Glutamatergic neuron (in vitro differentiated cells): ENCODE measurements around the gene ZNRF2. TPM values are rescaled to one million over a fixed set of nuclear protein-coding genes. Genes with fewer than 3 reads are reported as not detected.
A peak's percentile ranks its signal among the peaks of the same experiment; 100 is the strongest.

Experiments
- DNase-seq: peaks from one replicate; pipeline ENCODE4 v3.0.0; 2022
- H3K27ac Mint-ChIP-seq: one replicate; pipeline ENCODE4 v1.8.0; 2020; ENCODE audit warnings: mild to moderate bottlenecking, mixed read lengths, inconsistent platforms; ENCODE audit not compliant: unreplicated experiment
- H3K27me3 Mint-ChIP-seq: one replicate; pipeline ENCODE4 v1.8.0; 2020; ENCODE audit warnings: mild to moderate bottlenecking, moderate library complexity, mixed read lengths, inconsistent platforms; ENCODE audit not compliant: unreplicated experiment
- H3K36me3 Mint-ChIP-seq: one replicate; pipeline ENCODE4 v1.8.0; 2020; ENCODE audit warnings: mild to moderate bottlenecking, mixed read lengths, inconsistent platforms; ENCODE audit not compliant: unreplicated experiment
- H3K4me1 Mint-ChIP-seq: one replicate; pipeline ENCODE4 v1.8.0; 2020; ENCODE audit warnings: mild to moderate bottlenecking, low read depth, mixed read lengths, inconsistent platforms; ENCODE audit not compliant: unreplicated experiment
- H3K4me3 Mint-ChIP-seq: one replicate; pipeline ENCODE4 v1.8.0; 2020; ENCODE audit warnings: mild to moderate bottlenecking, mixed read lengths, inconsistent platforms; ENCODE audit not compliant: unreplicated experiment
- H3K9me3 Mint-ChIP-seq: one replicate; pipeline ENCODE4 v1.8.0; 2020; ENCODE audit warnings: mild to moderate bottlenecking, moderate library complexity, mixed read lengths, inconsistent platforms; ENCODE audit not compliant: unreplicated experiment
- total RNA-seq: library from RNA; stranded (reverse); fragmentation: NEBNext Ultra II Directional; extraction: Animal tissue kit (Norgen Biotek cat#: 25700); gene quantifications from one replicate; pipeline ENCODE4 v1.2.1, GENCODE V29; 2021; ENCODE audit not compliant: unreplicated experiment
- TF ChIP-seq, protein P1 (sequence below): fragments of 200-600 bp; sonication (generic); IDR thresholded peaks from one replicate; pipeline ENCODE4 v1.5.0; 2021; ENCODE audit not compliant: partially characterized antibody, unreplicated experiment

Gene ZNRF2
- total RNA-seq, 1 donor from 2014 or later, result 16.7 TPM

DNA sequence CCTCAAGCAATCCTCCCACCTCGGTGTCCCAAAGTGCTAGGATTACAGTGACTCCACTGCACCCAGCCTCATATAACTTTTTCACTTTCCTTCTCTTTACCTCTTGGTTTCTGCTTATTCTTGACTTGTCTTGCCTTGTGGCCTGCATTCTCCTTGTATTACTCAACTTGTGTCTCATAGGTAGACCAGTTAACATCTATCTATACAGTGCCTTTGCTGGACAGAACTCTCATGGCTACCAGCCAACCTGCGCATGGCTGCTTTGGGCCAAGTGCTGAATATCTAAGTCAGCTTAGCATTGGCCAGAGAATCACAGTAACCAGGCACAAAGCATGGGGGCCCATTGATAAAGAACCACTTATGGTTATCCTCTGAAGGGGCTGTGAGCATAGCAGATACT, 42.6 kb upstream of the ZNRF2 start:
- H3K4me3 Mint-ChIP-seq, result no peak overlapping the region
- TF ChIP-seq, protein P1, sequence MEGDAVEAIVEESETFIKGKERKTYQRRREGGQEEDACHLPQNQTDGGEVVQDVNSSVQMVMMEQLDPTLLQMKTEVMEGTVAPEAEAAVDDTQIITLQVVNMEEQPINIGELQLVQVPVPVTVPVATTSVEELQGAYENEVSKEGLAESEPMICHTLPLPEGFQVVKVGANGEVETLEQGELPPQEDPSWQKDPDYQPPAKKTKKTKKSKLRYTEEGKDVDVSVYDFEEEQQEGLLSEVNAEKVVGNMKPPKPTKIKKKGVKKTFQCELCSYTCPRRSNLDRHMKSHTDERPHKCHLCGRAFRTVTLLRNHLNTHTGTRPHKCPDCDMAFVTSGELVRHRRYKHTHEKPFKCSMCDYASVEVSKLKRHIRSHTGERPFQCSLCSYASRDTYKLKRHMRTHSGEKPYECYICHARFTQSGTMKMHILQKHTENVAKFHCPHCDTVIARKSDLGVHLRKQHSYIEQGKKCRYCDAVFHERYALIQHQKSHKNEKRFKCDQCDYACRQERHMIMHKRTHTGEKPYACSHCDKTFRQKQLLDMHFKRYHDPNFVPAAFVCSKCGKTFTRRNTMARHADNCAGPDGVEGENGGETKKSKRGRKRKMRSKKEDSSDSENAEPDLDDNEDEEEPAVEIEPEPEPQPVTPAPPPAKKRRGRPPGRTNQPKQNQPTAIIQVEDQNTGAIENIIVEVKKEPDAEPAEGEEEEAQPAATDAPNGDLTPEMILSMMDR, result no peak
- no peaks in the 10 kb centered on the region for H3K4me1 Mint-ChIP-seq
- H3K27ac Mint-ChIP-seq, result no peak overlapping the region
- peaks cover 2% of the 10 kb centered on the region for H3K27me3 Mint-ChIP-seq
- H3K36me3 Mint-ChIP-seq, result no peaks in the 10 kb centered on the region
- DNase-seq, result no peak
- H3K9me3 Mint-ChIP-seq, result no peaks in the 10 kb centered on the region

DNA sequence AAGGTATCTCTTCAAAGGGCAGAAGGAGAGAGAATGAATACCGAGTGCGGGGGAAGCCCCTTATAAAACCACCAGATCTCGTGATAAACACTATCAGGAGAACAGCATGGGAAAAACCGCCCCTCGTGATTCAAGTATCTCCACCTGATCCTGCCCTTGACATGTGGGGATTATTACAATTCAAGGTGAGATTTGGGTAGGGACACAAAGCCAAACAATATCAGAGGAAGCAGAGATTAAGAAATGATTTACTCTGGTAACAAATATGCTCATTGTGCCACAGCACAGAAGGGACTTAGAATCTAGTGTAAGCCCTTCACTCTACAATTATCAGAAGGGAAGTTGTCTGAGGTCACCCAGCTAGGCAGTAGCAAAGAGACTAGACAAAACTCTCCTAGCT, 40.1 kb upstream of the ZNRF2 start:
- DNase-seq, result no peak
- TF ChIP-seq, protein P1, result no peak
- Mint-ChIP-seq H3K36me3 (no peaks in the 10 kb centered on the region), H3K27ac (no peak overlapping the region), H3K4me1 (peaks cover 7% of the 10 kb centered on the region), H3K27me3 (peaks cover 2% of the 10 kb centered on the region), H3K4me3 (no peak overlapping the region), H3K9me3 (peaks cover 5% of the 10 kb centered on the region)

DNA sequence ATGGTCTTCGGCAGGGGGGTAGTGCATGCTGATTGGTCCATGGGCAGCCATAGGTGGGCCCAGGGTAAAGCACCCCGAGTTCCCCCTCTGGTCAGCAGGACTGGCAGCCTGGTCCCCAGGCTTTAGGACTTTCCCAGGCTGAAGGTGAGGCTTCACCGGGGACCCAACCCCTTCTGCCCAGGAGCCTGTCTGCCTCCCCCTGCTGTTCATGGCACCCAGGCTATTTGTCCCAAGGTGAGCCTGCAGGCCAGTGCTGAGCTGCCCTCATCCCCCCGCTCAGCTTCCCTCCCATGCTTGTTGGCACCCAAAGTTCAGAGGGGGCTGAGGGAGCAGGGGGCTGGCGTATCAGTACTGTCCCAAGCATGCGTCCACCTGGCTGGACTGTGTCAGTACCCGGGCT, 38.5 kb upstream of the ZNRF2 start:
- Mint-ChIP-seq H3K27ac (no peak overlapping the region), H3K9me3 (peaks cover 5% of the 10 kb centered on the region)

DNA sequence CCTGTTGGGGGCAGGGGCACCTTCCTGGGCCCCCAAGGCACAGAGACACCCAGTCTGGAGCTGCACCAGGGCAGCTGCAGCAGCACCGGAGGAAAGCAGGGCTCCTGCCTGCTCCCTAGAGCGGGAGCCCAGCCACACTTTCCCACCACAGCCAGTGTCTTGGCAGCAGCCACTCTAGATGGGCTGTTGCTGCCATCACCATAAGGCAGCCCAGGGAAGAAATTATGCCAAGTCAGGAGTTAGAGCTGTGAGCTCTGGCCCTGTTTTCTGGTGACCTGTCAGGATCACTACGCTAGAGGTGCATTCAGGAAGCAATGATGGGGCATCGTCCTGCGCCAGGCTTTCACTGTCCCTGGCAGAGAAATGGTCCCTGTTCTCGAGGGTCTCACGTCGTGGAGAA, 38.0 kb upstream of the ZNRF2 start:
- Mint-ChIP-seq H3K27me3 (peaks cover 2% of the 10 kb centered on the region), H3K4me3 (no peak overlapping the region), H3K4me1 (peaks cover 7% of the 10 kb centered on the region), H3K9me3 (peaks cover 5% of the 10 kb centered on the region), H3K27ac (no peak overlapping the region), H3K36me3 (no peaks in the 10 kb centered on the region)
- TF ChIP-seq, protein P1, result no peak
- no peak for DNase-seq

More for the DNA sequence above, 38.5 kb upstream of the ZNRF2 start:
- no peaks in the 10 kb centered on the region for H3K36me3 Mint-ChIP-seq
- H3K4me3 Mint-ChIP-seq, result no peak overlapping the region
- TF ChIP-seq, protein P1, result no peak
- H3K27me3 Mint-ChIP-seq, result peaks cover 2% of the 10 kb centered on the region
- peaks cover 7% of the 10 kb centered on the region for H3K4me1 Mint-ChIP-seq
- DNase-seq, result no peak

DNA sequence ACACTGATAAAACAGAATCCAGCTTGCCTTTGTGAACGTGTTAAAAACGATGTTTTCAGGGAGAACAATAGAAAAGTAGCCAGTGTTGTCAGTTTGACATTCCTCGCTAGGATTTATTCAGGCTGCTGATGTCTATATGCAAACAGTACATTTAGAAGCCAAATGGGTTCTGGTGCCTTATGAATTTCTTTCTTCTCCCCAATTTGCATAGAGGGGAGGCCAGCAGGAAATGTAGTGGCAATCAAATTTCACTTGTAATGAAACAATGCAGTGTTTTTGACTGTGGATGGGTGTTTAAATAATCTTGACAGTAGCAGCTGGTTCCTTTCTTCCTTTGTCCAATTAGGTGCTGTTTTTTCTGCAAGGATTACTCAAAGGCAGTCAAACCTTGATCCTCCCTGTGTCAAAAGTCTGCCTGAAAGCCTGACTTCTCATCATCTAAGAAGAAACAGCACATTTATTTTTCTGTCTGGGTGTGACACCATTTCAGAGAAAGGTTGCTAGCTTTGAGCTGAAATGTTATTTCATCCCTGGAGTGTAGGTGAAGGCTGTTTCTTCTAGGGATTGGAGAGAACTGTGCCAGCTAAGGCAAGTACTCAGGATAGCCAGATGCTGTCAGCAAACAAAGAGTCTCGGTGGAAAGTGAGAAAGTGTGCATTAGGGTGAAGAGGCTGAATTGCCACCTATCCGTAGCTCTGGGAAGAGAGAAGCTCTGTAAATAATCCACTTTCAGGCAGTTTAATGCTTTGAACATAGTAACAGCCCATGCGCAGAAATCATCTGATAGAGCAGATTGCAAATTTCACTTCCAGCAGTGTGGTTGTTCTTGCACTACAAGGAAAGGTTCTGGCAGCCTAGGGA, 36.6 kb upstream of the ZNRF2 start:
- Mint-ChIP-seq H3K27ac (peak overlapping the region; percentile 40), H3K36me3 (no peaks in the 10 kb centered on the region), H3K4me1 (peaks cover 7% of the 10 kb centered on the region), H3K27me3 (peaks cover 2% of the 10 kb centered on the region), H3K4me3 (no peak overlapping the region), H3K9me3 (peaks cover 5% of the 10 kb centered on the region)
- DNase-seq, result no peak
- TF ChIP-seq, protein P1, result no peak
